Endothelial cell of umbilical vein (primary cell): ENCODE measurements around the gene FAM32A. TPM values are rescaled to one million over a fixed set of nuclear protein-coding genes. Genes with fewer than 3 reads are reported as not detected.

ENCODE experiments used
- BruUV-seq: library from RNA; stranded (reverse); fragments of 400-500 nt; replicated peaks from 2 replicates; lab custom pipeline; 2021; lab: Mats Ljungman, UMichigan
- CTCF ChIA-PET: fragments of 300-600, 350-600 bp; sonication (Branson Sonifier 250); formaldehyde crosslinking; loops from one replicate; lab custom pipeline; 2021; ENCODE audit warnings: antibody characterized with exemption, inconsistent platforms; lab: Charles Lee
- POLR2A ChIA-PET: fragments of 300-600, 350-600 bp; sonication (Branson Sonifier 250); formaldehyde crosslinking; loops from one replicate; lab custom pipeline; 2021; ENCODE audit warnings: antibody characterized with exemption, inconsistent platforms; lab: Charles Lee
- DNase-seq: peaks from one replicate; pipeline ENCODE4 v3.0.0-alpha.2; 2011; ENCODE audit warnings: low read depth, low spot score
- FAIRE-seq: peaks from 2 replicates; lab custom pipeline; 2011; peaks lifted over from hg19 to GRCh38; lab: Jason Lieb, UNC
- H2AFZ ChIP-seq: 2 replicates; pipeline ENCODE4 v1.6.0; 2012; ENCODE audit warnings: low read depth, low read length, control low read depth, inconsistent platforms
- H3K27ac ChIP-seq: 2 replicates; pipeline ENCODE4 v1.5.1; 2011; ENCODE audit warnings: low read depth, mild to moderate bottlenecking, control low read depth, low read length, moderate library complexity; ENCODE audit not compliant: insufficient read depth
- H3K27me3 ChIP-seq, 2 experiments: 2 replicates each; pipeline versions ENCODE4 v1.6.0 to v1.6.1; 2011; ENCODE audit warnings: low read length in 2 of 2, mixed read lengths in 1 of 2; ENCODE audit not compliant: control insufficient read depth in 2 of 2, insufficient read depth in 2 of 2
- H3K36me3 ChIP-seq, 2 experiments: 2 replicates in 1 of 2; 3 replicates in 1 of 2; pipeline ENCODE4 v1.5.1; 2011; ENCODE audit warnings: low read length in 2 of 2, mild to moderate bottlenecking in 1 of 2, moderate library complexity in 1 of 2; ENCODE audit not compliant: control insufficient read depth in 2 of 2, insufficient read depth in 2 of 2; ENCODE audit errors: extremely low read depth in 1 of 2
- H3K4me1 ChIP-seq: 3 replicates; pipeline ENCODE4 v1.5.1; 2011; ENCODE audit warnings: mild to moderate bottlenecking, low read length; ENCODE audit not compliant: control insufficient read depth, insufficient read depth; ENCODE audit errors: extremely low read depth
- H3K4me2 ChIP-seq: 2 replicates; pipeline ENCODE4 v1.6.1; 2011; ENCODE audit warnings: low read length, control low read depth, mixed read lengths; ENCODE audit not compliant: insufficient read depth
- H3K4me3 ChIP-seq, 3 experiments: fragments of 200-600 bp in 1 of 3; sonication (generic), shearing (Covaris generic) in 1 of 3; replicated peaks in 1 of 3; 2 replicates each; pipeline ENCODE4 v1.5.1; 2011 to 2016; ENCODE audit warnings: control low read depth in 3 of 3, low read length in 3 of 3, mild to moderate bottlenecking in 2 of 3, inconsistent platforms in 1 of 3, low read depth in 1 of 3, moderate library complexity in 1 of 3; ENCODE audit not compliant: insufficient read depth in 1 of 3
- H3K79me2 ChIP-seq: 2 replicates; pipeline ENCODE4 v1.6.0; 2012; ENCODE audit warnings: low read length, inconsistent platforms; ENCODE audit not compliant: control insufficient read depth, insufficient read depth
- H3K9ac ChIP-seq: replicated peaks from 2 replicates; pipeline ENCODE3; 2011; ENCODE audit warnings: low read length, control low read depth; ENCODE audit not compliant: insufficient read depth; ENCODE audit errors: extremely low read depth
- H3K9me1 ChIP-seq: replicated peaks from 3 replicates; pipeline ENCODE4 v1.6.0; 2011; ENCODE audit warnings: mild to moderate bottlenecking, low read length; ENCODE audit not compliant: control insufficient read depth, insufficient read depth; ENCODE audit errors: extremely low read depth
- H3K9me3 ChIP-seq: replicated peaks from 2 replicates; pipeline ENCODE4 v1.5.1; 2012; ENCODE audit warnings: low read length, inconsistent platforms; ENCODE audit not compliant: control insufficient read depth, insufficient read depth
- H4K20me1 ChIP-seq: replicated peaks from 2 replicates; pipeline ENCODE3; 2011; ENCODE audit warnings: mild to moderate bottlenecking, low read length; ENCODE audit not compliant: control insufficient read depth, insufficient read depth; ENCODE audit errors: extremely low read depth
- FOS ChIP-seq: IDR thresholded peaks from 2 replicates; pipeline ENCODE4 v1.6.1; 2011; ENCODE audit warnings: mild to moderate bottlenecking, low read length, moderate library complexity, borderline replicate concordance; ENCODE audit not compliant: insufficient read depth
- MYC ChIP-seq: IDR thresholded peaks from one replicate; pipeline ENCODE4 v1.6.1; 2011; ENCODE audit warnings: mild to moderate bottlenecking, low read depth, low read length
- POLR2AphosphoS5 ChIP-seq: IDR thresholded peaks from 2 replicates; pipeline ENCODE4 v1.6.1; 2012; ENCODE audit warnings: low read depth, mild to moderate bottlenecking, control low read depth, low read length, moderate library complexity; ENCODE audit not compliant: insufficient read depth
- dilution Hi-C: fragments of 300-500 bp; cut with MboI; formaldehyde crosslinking; loops from one replicate; pipeline ENCODE4 v1.15.0; 2019; ENCODE audit warnings: low sequenced_read_pairs; ENCODE audit not compliant: extremely low pct_ligation_motif_present
- intact Hi-C: fragments of 100-400 bp; cut with micrococcal nuclease; formaldehyde crosslinking; loops from one replicate; pipeline ENCODE4 v1.10.0; 2022
- polyA plus RNA-seq, 4 experiments: library from polyadenylated mRNA; depleted of rRNA in 3 of 4; stranded (reverse) in 3 of 4; unstranded in 1 of 4; fragments of >200 nt; gene quantifications; 2 replicates each; pipeline versions ENCODE4 v1.2.1 to v1.2.3, GENCODE V29; 2011 to 2012; ENCODE audit warnings: missing spikeins in 1 of 4
- total RNA-seq: library from RNA; stranded (reverse); gene quantifications from 2 replicates; pipeline ENCODE4 v1.2.3, GENCODE V29; 2021
- TF ChIP-seq, protein P1 (sequence below), 2 donors: IDR thresholded peaks; 1 replicate in 1 of 2; 2 replicates in 1 of 2; pipeline ENCODE4 v1.5.1; 2011; ENCODE audit warnings: low read length in 2 of 2, mild to moderate bottlenecking in 2 of 2, moderate library complexity in 2 of 2, control low read depth in 1 of 2, inconsistent platforms in 1 of 2, low read depth in 1 of 2; ENCODE audit not compliant: insufficient read depth in 1 of 2; ENCODE audit errors: extremely low read depth in 1 of 2

Gene FAM32A
- total and polyA plus RNA-seq, 2 donors (not counting 3 experiments of a cell fraction or from before 2014, with no cell fraction given): 82.8 to 130 TPM

- H3K9me1 ChIP-seq: no peaks in the 10 kb centered on the region
- ChIA-PET POLR2A (no interaction called here), CTCF (no interaction called here)
- H3K9me3 ChIP-seq: peaks cover 5% of the 10 kb centered on the region
- H3K27me3 ChIP-seq: no peaks in the 10 kb centered on the region
- DNase-seq (no peak), FAIRE-seq (no peak)
- no peak overlapping the region for H3K4me3 ChIP-seq
- TF ChIP-seq FOS (no peak), MYC (no peak)
- H2AFZ ChIP-seq: no peak overlapping the region
- peaks cover 4 to 9% of the 10 kb centered on the region in 2 experiments for H3K36me3 ChIP-seq
- H3K79me2 ChIP-seq: peaks cover 32% of the 10 kb centered on the region
- no peaks in the 10 kb centered on the region for H3K4me1 ChIP-seq
- no peak overlapping the region for H3K27ac ChIP-seq
- dilution Hi-C loops (loop anchor here (25.0 kb wide), 1 partner anchor 145 kb away; no protein-coding TSS in a partner anchor), intact Hi-C loops (no loop called here)
- no TSS peak for BruUV-seq
- no peaks in the 10 kb centered on the region for H4K20me1 ChIP-seq
- no peak overlapping the region for H3K9ac ChIP-seq
- no peak overlapping the region for H3K4me2 ChIP-seq
These were observed 31.8 kb downstream of the FAM32A start for GRCh38 chr19:16216744-16217670.

DNA sequence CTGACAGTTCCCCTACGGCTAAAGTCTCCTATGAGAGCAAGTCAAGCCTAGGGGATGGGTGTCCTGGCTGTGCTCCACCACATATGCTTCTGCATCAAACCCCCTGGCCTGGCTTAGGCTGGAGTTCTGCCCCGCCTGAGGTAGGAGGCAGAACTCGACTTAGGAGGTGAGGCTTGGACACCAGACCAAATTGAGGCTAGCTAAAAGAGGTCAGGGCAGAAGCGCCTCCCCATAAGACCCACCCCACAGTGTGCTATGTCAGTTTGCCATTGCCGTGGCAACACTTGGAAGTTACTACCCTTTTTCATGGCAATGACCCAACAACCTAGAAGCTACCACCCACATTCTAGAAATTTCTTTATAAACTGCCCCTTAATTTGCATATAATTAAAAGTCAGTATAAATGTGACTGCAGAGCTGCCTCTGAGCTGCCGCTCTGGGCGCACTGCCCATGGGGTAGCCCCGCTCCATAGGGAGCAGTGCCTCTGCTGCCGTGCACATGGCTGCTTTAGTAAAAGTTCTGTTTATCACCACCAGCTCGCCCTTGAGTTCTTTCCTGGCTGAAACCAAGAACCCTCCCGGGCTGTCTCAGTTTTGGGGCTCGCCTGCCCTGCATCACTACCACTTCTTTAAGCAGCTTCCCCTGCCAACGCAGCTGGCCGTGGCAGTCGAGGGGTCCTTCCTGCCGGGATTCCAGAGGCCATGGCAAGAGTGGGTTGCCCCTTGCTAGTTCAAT lies 32.7 kb downstream of the FAM32A start:
- CTCF ChIA-PET: no interaction called here
- Histone ChIP-seq H4K20me1 (no peaks in the 10 kb centered on the region), H3K9ac (no peak overlapping the region), H3K27ac (no peak overlapping the region), H3K4me1 (no peaks in the 10 kb centered on the region), H3K4me2 (no peak overlapping the region), H2AFZ (no peak overlapping the region), H3K79me2 (peaks cover 24% of the 10 kb centered on the region), H3K4me3 (no peak overlapping the region), H3K9me3 (peaks cover 5% of the 10 kb centered on the region), H3K9me1 (no peaks in the 10 kb centered on the region), H3K27me3 (no peaks in the 10 kb centered on the region), H3K36me3 (peaks cover 5 to 10% of the 10 kb centered on the region in 2 experiments)
- dilution Hi-C loops: loop anchor here (25.0 kb wide), 1 partner anchor 144 kb away; no protein-coding TSS in a partner anchor
- TF ChIP-seq, protein P1, sequence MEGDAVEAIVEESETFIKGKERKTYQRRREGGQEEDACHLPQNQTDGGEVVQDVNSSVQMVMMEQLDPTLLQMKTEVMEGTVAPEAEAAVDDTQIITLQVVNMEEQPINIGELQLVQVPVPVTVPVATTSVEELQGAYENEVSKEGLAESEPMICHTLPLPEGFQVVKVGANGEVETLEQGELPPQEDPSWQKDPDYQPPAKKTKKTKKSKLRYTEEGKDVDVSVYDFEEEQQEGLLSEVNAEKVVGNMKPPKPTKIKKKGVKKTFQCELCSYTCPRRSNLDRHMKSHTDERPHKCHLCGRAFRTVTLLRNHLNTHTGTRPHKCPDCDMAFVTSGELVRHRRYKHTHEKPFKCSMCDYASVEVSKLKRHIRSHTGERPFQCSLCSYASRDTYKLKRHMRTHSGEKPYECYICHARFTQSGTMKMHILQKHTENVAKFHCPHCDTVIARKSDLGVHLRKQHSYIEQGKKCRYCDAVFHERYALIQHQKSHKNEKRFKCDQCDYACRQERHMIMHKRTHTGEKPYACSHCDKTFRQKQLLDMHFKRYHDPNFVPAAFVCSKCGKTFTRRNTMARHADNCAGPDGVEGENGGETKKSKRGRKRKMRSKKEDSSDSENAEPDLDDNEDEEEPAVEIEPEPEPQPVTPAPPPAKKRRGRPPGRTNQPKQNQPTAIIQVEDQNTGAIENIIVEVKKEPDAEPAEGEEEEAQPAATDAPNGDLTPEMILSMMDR (IDR thresholded peaks at IDR 0.05; ENCODE audit: extremely low read depth in 1 of 2, insufficient read depth in 1 of 2, low read depth in 1 of 2, low read length in 2 of 2): no peak
- TF ChIP-seq POLR2AphosphoS5: no peak
- no peak for TF ChIP-seq FOS
- DNase-seq (no peak), FAIRE-seq (no peak)
- POLR2A ChIA-PET: no interaction called here
- intact Hi-C loops: no loop called here
- no TSS peak for BruUV-seq
